ENCODE results near the gene FPR1.

Gene FPR1

DNA sequence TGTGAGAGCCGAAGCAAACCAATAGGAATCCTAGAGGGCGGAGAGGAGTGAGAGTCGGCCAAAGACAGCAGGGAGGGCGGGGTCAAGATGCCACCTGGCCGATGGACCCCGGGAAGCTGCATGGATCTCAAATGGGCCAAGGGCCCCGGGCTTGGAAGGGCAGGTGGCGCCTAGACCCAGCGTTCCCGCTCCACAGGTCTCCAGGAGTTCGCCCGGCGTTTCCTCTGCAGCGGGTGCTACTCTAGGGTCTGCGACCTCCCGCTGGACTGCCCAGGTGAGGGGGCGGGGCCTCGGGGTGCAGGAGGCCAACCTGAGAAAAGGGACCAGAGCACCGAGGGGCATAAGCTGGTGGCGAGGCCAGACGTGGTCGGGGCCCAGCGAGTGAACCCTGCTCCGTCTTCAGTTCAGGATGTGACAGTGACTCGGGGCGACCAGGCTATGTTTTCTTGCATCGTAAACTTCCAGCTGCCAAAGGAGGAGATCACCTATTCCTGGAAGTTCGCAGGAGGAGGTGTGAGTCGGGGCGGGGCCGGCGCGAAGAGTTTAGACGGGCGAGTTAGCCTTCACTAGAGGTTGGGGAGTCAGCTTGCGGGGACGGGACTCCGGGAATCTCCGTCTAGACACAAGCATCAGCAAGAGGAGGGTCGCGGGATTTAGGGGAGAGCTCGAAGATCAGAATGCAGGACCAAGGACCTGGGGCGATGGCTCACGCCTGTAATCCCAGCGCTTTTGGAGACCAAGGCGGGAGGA lies 48.7 kb downstream of the FPR1 start:
- TF ChIP-seq, protein P1, sequence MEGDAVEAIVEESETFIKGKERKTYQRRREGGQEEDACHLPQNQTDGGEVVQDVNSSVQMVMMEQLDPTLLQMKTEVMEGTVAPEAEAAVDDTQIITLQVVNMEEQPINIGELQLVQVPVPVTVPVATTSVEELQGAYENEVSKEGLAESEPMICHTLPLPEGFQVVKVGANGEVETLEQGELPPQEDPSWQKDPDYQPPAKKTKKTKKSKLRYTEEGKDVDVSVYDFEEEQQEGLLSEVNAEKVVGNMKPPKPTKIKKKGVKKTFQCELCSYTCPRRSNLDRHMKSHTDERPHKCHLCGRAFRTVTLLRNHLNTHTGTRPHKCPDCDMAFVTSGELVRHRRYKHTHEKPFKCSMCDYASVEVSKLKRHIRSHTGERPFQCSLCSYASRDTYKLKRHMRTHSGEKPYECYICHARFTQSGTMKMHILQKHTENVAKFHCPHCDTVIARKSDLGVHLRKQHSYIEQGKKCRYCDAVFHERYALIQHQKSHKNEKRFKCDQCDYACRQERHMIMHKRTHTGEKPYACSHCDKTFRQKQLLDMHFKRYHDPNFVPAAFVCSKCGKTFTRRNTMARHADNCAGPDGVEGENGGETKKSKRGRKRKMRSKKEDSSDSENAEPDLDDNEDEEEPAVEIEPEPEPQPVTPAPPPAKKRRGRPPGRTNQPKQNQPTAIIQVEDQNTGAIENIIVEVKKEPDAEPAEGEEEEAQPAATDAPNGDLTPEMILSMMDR (IDR thresholded peaks at IDR 0.05; ENCODE audit: insufficient read depth, low read depth, low read length, missing control alignments): no peak
- H3K4me3 ChIP-seq (ENCODE audit: low read depth, low read length): no peak overlapping the region
- no peak for DNase-seq (ENCODE audit: low read depth)

DNA sequence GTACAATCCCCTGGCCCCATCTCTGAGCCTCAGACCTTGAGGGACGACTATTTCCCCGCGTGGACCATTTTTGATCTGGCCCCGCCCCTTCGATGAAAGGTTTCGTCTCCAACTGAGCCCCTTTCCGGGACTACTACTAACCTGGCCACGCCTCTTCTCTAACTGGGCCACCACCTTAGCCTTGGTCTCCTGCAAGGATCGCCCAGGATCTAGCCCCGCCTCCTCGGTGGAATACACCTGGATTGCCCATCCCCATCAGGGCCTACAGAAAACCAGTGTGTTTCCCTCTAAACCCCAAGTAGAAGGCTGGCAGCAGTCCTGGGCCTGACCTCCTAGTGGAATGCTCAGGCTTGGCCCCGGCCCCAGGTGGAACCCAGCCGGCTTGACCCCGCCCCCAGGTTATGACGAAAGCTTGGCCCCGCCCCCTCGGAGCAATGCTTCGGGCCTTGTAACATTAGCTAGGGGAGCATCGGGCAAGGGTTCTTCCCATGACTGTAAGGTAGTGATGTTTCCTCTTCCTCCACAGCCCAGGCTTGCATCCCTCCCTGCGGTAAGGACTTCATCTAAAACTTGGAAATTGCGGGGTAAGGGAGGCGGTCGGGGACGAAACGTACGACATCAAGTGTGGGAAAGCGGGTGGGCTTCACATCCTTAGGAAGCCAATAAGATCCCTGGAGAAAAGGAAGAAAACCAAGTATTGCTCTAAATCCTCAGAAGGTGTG lies 49.4 kb downstream of the FPR1 start:
- DNase-seq (ENCODE audit: low read depth): peak; percentile 20
- TF ChIP-seq, protein P1 (IDR thresholded peaks at IDR 0.05; ENCODE audit: insufficient read depth, low read depth, low read length, missing control alignments): no peak
- no peak overlapping the region for H3K4me3 ChIP-seq (ENCODE audit: low read depth, low read length)

DNA sequence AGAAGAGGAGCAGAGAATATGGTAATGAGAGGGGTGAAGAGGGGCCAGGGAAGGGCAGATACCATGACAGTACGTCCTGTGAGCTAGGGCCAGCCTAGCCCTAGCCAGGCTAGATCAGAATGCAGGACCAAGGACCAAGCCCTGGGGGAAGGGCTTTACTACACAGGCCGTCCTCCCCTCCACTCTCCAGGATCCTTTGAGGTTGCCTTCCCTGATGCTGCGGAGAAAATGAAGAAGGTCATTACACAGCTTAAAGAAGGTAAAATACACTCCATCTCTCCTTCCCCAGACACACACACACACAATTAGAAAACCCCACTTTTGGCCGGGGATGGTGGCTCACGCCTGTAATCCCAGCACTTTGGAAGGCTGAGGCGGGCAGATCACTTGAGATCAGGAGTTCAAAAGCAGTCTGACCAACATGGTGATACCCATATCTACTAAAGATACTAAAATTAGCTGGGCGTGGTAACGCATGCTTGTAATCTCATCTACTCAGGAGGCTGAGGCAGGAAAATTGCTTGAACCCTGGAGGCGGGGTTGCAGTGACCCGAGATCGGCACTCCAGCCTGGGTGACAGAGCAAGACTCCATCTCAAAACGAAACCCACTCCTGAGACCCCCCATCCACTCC lies 50.1 kb downstream of the FPR1 start:
- H3K4me3 ChIP-seq (ENCODE audit: low read depth, low read length): no peak overlapping the region

DNA sequence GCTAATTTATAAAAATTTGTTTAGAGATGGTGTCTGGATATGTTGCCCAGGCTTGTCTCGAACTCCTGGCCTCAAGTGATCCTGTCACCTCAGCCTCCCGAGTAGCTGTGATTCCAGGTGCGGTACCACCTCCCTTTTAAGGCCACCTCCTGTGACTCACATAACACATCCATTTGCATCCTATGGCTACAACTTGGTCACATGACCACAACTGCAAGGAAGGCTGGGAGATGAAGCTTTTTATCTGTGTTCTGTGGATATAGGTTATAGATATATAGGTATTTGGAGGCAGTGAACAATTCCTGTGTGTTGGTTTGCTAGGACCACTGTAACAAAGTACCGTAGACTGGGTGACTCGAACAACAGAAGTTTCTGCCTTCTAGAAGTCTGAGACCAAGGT lies 52.5 kb downstream of the FPR1 start:
- TF ChIP-seq, protein P1 (IDR thresholded peaks at IDR 0.05; ENCODE audit: insufficient read depth, low read depth, low read length, missing control alignments): no peak
- no peak overlapping the region for H3K4me3 ChIP-seq (ENCODE audit: low read depth, low read length)

More for the DNA sequence above, 50.1 kb downstream of the FPR1 start:
- TF ChIP-seq, protein P1 (IDR thresholded peaks at IDR 0.05; ENCODE audit: insufficient read depth, low read depth, low read length, missing control alignments): no peak
- DNase-seq (ENCODE audit: low read depth): no peak

DNA sequence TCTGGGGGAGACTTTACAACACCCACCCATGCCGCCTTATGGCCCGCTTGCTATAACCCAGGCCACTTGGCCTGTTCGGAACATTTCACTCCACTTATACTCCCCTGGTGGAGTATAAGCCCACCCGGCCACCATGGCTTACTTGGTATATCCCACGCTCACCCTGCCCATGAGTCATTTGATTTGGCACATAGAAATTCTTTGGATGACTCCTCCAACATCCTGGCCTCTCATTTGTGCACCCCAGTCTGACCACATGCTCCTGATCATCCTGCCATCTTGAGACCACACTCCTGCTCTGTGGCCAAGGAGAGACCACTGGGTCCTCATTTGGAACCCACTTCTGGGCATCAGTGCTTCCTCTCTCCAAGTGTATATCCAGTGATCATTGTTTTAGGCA lies 53.4 kb downstream of the FPR1 start:
- no peak overlapping the region for H3K4me3 ChIP-seq (ENCODE audit: low read depth, low read length)
- TF ChIP-seq, protein P1 (IDR thresholded peaks at IDR 0.05; ENCODE audit: insufficient read depth, low read depth, low read length, missing control alignments): no peak
- DNase-seq (ENCODE audit: low read depth): no peak

More for the DNA sequence above, 52.5 kb downstream of the FPR1 start:
- no peak for DNase-seq (ENCODE audit: low read depth)

DNA sequence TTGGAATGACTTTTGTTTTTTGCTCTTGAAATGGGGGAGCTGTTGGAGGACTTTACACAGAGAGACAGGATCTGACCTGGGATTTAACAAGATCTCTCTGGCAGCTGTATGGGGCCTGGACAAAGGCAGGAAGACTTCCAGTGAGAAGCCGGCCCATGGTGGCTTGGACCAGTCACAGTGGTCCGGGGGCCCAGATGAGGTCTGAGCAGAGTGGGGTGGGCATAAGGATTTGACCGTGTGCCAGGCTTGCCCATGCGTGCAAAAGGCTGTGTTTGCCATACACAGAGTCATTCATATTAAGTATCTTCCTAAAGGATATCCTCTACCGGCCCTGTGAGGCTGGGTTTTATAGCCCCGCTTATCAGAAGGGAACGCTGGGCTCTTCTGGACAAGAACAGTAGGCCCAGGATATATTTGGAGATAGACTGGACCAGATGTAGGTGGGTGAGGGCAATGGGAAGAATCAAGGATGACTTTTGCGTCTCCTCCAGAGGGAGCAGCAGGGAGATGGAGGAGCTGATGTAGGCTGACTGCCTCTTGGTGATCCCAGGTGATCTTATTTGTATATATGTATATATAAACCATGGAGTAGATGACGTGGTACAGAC lies 54.4 kb downstream of the FPR1 start:
- TF ChIP-seq, protein P1 (IDR thresholded peaks at IDR 0.05; ENCODE audit: insufficient read depth, low read depth, low read length, missing control alignments): no peak
- DNase-seq (ENCODE audit: low read depth): no peak
- H3K4me3 ChIP-seq (ENCODE audit: low read depth, low read length): no peak overlapping the region

All from GM12865 (cell line).